HepG2 (cell line): ENCODE data around the gene PLEKHN1. TPM values are rescaled to one million over a fixed set of nuclear protein-coding genes. Genes with fewer than 3 reads are reported as not detected.

Source experiments
- CBX5 ChIP-seq: sonication (generic); formaldehyde crosslinking; IDR thresholded peaks from 2 replicates; pipeline ENCODE4 v1.4.0; 2020; ENCODE audit warnings: missing genetic modification reagents, borderline replicate concordance
- DNMT3B ChIP-seq: conservative IDR thresholded peaks from 2 replicates; pipeline ENCODE4 v1.6.1; 2016; ENCODE audit warnings: missing biosample characterization, control low read depth
- HDAC1 ChIP-seq: sonication (generic); formaldehyde crosslinking; IDR thresholded peaks from 2 replicates; pipeline ENCODE4 v1.5.1; 2020; ENCODE audit warnings: mild to moderate bottlenecking, missing genetic modification reagents
- REL ChIP-seq: sonication (generic); formaldehyde crosslinking; conservative IDR thresholded peaks from 2 replicates; pipeline ENCODE4 v1.8.0; 2022; ENCODE audit warnings: mild to moderate bottlenecking, missing genetic modification reagents, moderate library complexity
- SRSF4 ChIP-seq: fragments of 200-400 bp; formaldehyde crosslinking; IDR thresholded peaks from one replicate; pipeline ENCODE4 v1.6.1; 2018; ENCODE audit warnings: mild to moderate bottlenecking, low read depth, low read length, moderate library complexity; ENCODE audit not compliant: poor library complexity, severe bottlenecking
- ZNF879 ChIP-seq: sonication (generic); formaldehyde crosslinking; IDR thresholded peaks from 2 replicates; pipeline ENCODE4 v1.8.1; 2023; ENCODE audit warnings: missing genetic modification reagents
- ZSCAN31 ChIP-seq: sonication (generic); formaldehyde crosslinking; IDR thresholded peaks from 2 replicates; pipeline ENCODE4 v1.5.0; 2020; ENCODE audit warnings: low read depth, mild to moderate bottlenecking, missing genetic modification reagents
- polyA plus RNA-seq, 8 experiments: library from polyadenylated mRNA; depleted of rRNA in 3 of 8; stranded (reverse) in 7 of 8; unstranded in 1 of 8; fragments of >200 nt; fragmentation: Illumina TruSeq in 4 of 8; extraction: Trizol in 4 of 8; gene quantifications; 2 replicates each; pipeline versions ENCODE4 v1.2.1 to v1.2.3, GENCODE V29; 2011 to 2016; ENCODE audit warnings: low read depth in 4 of 8, missing spikeins in 1 of 8, mixed read lengths in 1 of 8; ENCODE audit not compliant: insufficient read depth in 1 of 8
- total RNA-seq, 5 experiments: library from RNA; depleted of rRNA; stranded (reverse); fragments of >200 nt; fragmentation: Illumina TruSeq; extraction: Trizol; gene quantifications; 2 replicates each; pipeline ENCODE4 v1.2.3, GENCODE V29; 2016; ENCODE audit warnings: low read depth in 1 of 5
- TF ChIP-seq, protein P1 (sequence below): sonication (generic); formaldehyde crosslinking; IDR thresholded peaks from 2 replicates; pipeline ENCODE4 v1.8.1; 2023; ENCODE audit warnings: mild to moderate bottlenecking, missing genetic modification reagents
- TF ChIP-seq, protein P2 (sequence below): sonication (generic); formaldehyde crosslinking; IDR thresholded peaks from 2 replicates; pipeline ENCODE4 v1.4.0; 2020; ENCODE audit warnings: missing genetic modification reagents, borderline replicate concordance
- TF ChIP-seq, protein P3 (sequence below): sonication (generic); formaldehyde crosslinking; IDR thresholded peaks from 2 replicates; pipeline ENCODE4 v1.8.0; 2022; ENCODE audit warnings: mild to moderate bottlenecking, missing genetic modification reagents, borderline replicate concordance
- TF ChIP-seq, protein P4 (sequence below): sonication (generic); formaldehyde crosslinking; IDR thresholded peaks from 2 replicates; pipeline ENCODE4 v1.4.0; 2020; ENCODE audit warnings: missing genetic modification reagents
- TF ChIP-seq, protein P5 (sequence below): sonication (generic); formaldehyde crosslinking; IDR thresholded peaks from 2 replicates; pipeline ENCODE4 v1.8.0; 2022; ENCODE audit warnings: missing genetic modification reagents, mild to moderate bottlenecking, inconsistent platforms, borderline replicate concordance
- TF ChIP-seq, protein P6 (sequence below): sonication (generic); formaldehyde crosslinking; IDR thresholded peaks from 2 replicates; pipeline ENCODE4 v1.4.0; 2020; ENCODE audit warnings: missing genetic modification reagents

The PLEKHN1 gene
- total and polyA plus RNA-seq, 2 of the 13 experiments (the other 11 are each of a cell fraction or from before 2014, with no cell fraction given) = 0.42 to 0.58 TPM

DNA sequence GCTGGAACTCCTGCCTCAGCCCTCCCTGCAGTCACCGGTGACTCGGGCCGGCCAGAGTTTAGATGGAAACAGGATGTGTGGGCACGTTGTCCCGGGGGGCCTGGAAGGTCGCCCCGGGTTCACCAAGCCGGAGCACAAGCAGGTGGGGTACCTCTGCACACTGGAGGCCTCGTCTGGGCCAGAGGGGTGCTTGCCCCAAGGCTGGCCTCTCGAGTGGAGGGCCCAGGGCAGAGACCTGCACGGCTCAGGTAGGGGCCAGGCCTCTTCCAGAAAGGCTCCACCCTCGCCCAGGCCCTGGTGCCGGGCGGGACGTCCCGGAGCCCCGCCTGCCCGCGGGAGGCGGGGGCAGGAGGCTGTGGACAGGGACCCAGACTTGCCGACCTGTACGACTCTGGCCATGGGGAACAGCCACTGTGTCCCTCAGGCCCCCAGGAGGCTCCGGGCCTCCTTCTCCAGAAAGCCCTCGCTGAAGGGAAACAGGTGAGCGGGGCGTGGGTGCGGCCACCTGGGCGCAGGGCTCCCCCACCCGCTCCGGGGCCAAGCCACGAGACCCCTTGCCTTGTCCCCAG lies at the start of gene PLEKHN1 (continued):
- TF ChIP-seq ZNF879 (CRISPR knock-in tag) = no peak
- TF ChIP-seq, protein P1, sequence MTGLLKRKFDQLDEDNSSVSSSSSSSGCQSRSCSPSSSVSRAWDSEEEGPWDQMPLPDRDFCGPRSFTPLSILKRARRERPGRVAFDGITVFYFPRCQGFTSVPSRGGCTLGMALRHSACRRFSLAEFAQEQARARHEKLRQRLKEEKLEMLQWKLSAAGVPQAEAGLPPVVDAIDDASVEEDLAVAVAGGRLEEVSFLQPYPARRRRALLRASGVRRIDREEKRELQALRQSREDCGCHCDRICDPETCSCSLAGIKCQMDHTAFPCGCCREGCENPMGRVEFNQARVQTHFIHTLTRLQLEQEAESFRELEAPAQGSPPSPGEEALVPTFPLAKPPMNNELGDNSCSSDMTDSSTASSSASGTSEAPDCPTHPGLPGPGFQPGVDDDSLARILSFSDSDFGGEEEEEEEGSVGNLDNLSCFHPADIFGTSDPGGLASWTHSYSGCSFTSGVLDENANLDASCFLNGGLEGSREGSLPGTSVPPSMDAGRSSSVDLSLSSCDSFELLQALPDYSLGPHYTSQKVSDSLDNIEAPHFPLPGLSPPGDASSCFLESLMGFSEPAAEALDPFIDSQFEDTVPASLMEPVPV (CRISPR knock-in tag) = peak; percentile 93; the same call in 1 of the 2 replicates
- TF ChIP-seq, protein P2, sequence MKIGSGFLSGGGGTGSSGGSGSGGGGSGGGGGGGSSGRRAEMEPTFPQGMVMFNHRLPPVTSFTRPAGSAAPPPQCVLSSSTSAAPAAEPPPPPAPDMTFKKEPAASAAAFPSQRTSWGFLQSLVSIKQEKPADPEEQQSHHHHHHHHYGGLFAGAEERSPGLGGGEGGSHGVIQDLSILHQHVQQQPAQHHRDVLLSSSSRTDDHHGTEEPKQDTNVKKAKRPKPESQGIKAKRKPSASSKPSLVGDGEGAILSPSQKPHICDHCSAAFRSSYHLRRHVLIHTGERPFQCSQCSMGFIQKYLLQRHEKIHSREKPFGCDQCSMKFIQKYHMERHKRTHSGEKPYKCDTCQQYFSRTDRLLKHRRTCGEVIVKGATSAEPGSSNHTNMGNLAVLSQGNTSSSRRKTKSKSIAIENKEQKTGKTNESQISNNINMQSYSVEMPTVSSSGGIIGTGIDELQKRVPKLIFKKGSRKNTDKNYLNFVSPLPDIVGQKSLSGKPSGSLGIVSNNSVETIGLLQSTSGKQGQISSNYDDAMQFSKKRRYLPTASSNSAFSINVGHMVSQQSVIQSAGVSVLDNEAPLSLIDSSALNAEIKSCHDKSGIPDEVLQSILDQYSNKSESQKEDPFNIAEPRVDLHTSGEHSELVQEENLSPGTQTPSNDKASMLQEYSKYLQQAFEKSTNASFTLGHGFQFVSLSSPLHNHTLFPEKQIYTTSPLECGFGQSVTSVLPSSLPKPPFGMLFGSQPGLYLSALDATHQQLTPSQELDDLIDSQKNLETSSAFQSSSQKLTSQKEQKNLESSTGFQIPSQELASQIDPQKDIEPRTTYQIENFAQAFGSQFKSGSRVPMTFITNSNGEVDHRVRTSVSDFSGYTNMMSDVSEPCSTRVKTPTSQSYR (CRISPR knock-in tag) = no peak
- TF ChIP-seq, protein P3, sequence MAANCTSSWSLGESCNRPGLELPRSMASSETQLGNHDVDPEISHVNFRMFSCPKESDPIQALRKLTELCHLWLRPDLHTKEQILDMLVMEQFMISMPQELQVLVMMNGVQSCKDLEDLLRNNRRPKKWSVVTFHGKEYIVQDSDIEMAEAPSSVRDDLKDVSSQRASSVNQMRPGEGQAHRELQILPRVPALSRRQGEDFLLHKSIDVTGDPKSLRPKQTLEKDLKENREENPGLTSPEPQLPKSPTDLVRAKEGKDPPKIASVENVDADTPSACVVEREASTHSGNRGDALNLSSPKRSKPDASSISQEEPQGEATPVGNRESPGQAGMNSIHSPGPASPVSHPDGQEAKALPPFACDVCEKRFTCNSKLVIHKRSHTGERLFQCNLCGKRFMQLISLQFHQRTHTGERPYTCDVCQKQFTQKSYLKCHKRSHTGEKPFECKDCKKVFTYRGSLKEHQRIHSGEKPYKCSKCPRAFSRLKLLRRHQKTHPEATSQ (CRISPR knock-in tag) = no peak
- TF ChIP-seq REL (CRISPR knock-in tag) = no peak
- no peak for TF ChIP-seq HDAC1
- peak; percentile 10; the same call in 1 of the 2 replicates for TF ChIP-seq CBX5
- TF ChIP-seq, protein P4, sequence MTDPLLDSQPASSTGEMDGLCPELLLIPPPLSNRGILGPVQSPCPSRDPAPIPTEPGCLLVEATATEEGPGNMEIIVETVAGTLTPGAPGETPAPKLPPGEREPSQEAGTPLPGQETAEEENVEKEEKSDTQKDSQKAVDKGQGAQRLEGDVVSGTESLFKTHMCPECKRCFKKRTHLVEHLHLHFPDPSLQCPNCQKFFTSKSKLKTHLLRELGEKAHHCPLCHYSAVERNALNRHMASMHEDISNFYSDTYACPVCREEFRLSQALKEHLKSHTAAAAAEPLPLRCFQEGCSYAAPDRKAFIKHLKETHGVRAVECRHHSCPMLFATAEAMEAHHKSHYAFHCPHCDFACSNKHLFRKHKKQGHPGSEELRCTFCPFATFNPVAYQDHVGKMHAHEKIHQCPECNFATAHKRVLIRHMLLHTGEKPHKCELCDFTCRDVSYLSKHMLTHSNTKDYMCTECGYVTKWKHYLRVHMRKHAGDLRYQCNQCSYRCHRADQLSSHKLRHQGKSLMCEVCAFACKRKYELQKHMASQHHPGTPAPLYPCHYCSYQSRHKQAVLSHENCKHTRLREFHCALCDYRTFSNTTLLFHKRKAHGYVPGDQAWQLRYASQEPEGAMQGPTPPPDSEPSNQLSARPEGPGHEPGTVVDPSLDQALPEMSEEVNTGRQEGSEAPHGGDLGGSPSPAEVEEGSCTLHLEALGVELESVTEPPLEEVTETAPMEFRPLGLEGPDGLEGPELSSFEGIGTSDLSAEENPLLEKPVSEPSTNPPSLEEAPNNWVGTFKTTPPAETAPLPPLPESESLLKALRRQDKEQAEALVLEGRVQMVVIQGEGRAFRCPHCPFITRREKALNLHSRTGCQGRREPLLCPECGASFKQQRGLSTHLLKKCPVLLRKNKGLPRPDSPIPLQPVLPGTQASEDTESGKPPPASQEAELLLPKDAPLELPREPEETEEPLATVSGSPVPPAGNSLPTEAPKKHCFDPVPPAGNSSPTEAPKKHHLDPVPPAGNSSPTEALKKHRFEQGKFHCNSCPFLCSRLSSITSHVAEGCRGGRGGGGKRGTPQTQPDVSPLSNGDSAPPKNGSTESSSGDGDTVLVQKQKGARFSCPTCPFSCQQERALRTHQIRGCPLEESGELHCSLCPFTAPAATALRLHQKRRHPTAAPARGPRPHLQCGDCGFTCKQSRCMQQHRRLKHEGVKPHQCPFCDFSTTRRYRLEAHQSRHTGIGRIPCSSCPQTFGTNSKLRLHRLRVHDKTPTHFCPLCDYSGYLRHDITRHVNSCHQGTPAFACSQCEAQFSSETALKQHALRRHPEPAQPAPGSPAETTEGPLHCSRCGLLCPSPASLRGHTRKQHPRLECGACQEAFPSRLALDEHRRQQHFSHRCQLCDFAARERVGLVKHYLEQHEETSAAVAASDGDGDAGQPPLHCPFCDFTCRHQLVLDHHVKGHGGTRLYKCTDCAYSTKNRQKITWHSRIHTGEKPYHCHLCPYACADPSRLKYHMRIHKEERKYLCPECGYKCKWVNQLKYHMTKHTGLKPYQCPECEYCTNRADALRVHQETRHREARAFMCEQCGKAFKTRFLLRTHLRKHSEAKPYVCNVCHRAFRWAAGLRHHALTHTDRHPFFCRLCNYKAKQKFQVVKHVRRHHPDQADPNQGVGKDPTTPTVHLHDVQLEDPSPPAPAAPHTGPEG (CRISPR knock-in tag) = 0 out of 2 replicates have a peak, but pooled peaks have one; percentile 2
- no peak for TF ChIP-seq SRSF4
- TF ChIP-seq, protein P5, sequence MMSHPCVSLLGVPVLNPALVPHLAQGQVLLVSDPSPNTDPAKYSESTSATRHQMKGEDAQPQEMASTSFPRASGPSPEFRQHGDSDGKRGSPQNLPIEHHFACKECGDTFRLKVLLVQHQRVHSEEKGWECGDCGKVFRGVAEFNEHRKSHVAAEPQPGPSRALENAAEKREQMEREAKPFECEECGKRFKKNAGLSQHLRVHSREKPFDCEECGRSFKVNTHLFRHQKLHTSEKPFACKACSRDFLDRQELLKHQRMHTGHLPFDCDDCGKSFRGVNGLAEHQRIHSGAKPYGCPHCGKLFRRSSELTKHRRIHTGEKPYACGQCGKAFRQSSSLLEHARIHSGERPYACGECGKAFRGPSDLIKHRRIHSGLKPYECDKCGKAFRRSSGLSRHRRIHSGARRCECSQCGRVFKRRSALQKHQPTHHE = 0 out of 2 replicates have a peak, but pooled peaks have one; percentile 82
- 0 out of 2 replicates have a peak, but pooled peaks have one; percentile 75 for TF ChIP-seq DNMT3B (CRISPR knock-in tag)
- TF ChIP-seq, protein P6, sequence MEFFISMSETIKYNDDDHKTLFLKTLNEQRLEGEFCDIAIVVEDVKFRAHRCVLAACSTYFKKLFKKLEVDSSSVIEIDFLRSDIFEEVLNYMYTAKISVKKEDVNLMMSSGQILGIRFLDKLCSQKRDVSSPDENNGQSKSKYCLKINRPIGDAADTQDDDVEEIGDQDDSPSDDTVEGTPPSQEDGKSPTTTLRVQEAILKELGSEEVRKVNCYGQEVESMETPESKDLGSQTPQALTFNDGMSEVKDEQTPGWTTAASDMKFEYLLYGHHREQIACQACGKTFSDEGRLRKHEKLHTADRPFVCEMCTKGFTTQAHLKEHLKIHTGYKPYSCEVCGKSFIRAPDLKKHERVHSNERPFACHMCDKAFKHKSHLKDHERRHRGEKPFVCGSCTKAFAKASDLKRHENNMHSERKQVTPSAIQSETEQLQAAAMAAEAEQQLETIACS = no peak
- TF ChIP-seq ZSCAN31 (CRISPR knock-in tag) = peak; percentile 65; the same call in 1 of the 2 replicates
